NB4 (cell line): Measurements from ENCODE around the gene SELENOS.

Source experiments
- MYC ChIP-seq: IDR thresholded peaks from 2 replicates; pipeline ENCODE4 v1.6.1; 2011; ENCODE audit warnings: low read depth, low read length
- POLR2A ChIP-seq: IDR thresholded peaks from 2 replicates; pipeline ENCODE4 v1.6.1; 2011; ENCODE audit warnings: mild to moderate bottlenecking; ENCODE audit not compliant: insufficient read length; ENCODE audit errors: extremely low read depth
- TF ChIP-seq, protein P1 (sequence below): IDR thresholded peaks from one replicate; pipeline ENCODE4 v1.5.1; 2012; ENCODE audit warnings: low read depth, low read length
- TF ChIP-seq, protein P2 (sequence below): IDR thresholded peaks from 2 replicates; pipeline ENCODE4 v1.6.1; 2011; ENCODE audit warnings: low read depth, low read length

GRCh38 chr15:101324524-101325177 lies 47.4 kb upstream of the SELENOS start:
- TF ChIP-seq, protein P1, sequence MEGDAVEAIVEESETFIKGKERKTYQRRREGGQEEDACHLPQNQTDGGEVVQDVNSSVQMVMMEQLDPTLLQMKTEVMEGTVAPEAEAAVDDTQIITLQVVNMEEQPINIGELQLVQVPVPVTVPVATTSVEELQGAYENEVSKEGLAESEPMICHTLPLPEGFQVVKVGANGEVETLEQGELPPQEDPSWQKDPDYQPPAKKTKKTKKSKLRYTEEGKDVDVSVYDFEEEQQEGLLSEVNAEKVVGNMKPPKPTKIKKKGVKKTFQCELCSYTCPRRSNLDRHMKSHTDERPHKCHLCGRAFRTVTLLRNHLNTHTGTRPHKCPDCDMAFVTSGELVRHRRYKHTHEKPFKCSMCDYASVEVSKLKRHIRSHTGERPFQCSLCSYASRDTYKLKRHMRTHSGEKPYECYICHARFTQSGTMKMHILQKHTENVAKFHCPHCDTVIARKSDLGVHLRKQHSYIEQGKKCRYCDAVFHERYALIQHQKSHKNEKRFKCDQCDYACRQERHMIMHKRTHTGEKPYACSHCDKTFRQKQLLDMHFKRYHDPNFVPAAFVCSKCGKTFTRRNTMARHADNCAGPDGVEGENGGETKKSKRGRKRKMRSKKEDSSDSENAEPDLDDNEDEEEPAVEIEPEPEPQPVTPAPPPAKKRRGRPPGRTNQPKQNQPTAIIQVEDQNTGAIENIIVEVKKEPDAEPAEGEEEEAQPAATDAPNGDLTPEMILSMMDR = no peak
- TF ChIP-seq POLR2A = no peak
- TF ChIP-seq MYC = no peak
- TF ChIP-seq, protein P2, sequence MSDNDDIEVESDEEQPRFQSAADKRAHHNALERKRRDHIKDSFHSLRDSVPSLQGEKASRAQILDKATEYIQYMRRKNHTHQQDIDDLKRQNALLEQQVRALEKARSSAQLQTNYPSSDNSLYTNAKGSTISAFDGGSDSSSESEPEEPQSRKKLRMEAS = no peak
